Panc1 (cell line): Measurements from ENCODE around the gene CDYL2. TPM values are rescaled to one million over a fixed set of nuclear protein-coding genes. Genes with fewer than 3 reads are reported as not detected.

Source experiments
- ATAC-seq: fragments of 200-7000 bp; cut with Tn5 transposase; 2 replicates; pipeline ENCODE4 v1.9.1; 2020; ENCODE audit warnings: mild to moderate bottlenecking, moderate library complexity
- BruUV-seq: library from RNA; stranded (reverse); fragments of 400-500 nt; replicated peaks from 2 replicates; lab custom pipeline; 2021; lab: Mats Ljungman, UMichigan
- CTCF ChIA-PET: fragments of 300-600 bp; sonication (Branson Sonifier 250); formaldehyde crosslinking; loops from one replicate; lab custom pipeline; 2022; ENCODE audit warnings: antibody characterized with exemption; lab: Charles Lee
- POLR2A ChIA-PET: fragments of 300-600 bp; sonication (Branson Sonifier 250); formaldehyde crosslinking; loops from one replicate; lab custom pipeline; 2022; ENCODE audit warnings: antibody characterized with exemption; lab: Charles Lee
- DNase-seq: peaks from one replicate; pipeline ENCODE4 v3.0.0-alpha.2; 2010; ENCODE audit warnings: low read depth, low spot score
- H3K27ac ChIP-seq: 2 replicates; pipeline ENCODE4 v1.5.1; 2011; ENCODE audit warnings: mild to moderate bottlenecking, low read length, inconsistent platforms
- H3K27me3 ChIP-seq: fragments of 200-500 bp; sonication (Bioruptor generic); 2 replicates; pipeline ENCODE4 v1.6.0; 2014; ENCODE audit warnings: low read length, inconsistent platforms; ENCODE audit not compliant: control insufficient read depth, insufficient read depth
- H3K36me3 ChIP-seq: fragments of 200-500 bp; sonication (Bioruptor generic); 2 replicates; pipeline ENCODE4 v1.5.1; 2014; ENCODE audit warnings: inconsistent platforms, mild to moderate bottlenecking, low read length, moderate library complexity; ENCODE audit not compliant: control insufficient read depth, insufficient read depth
- H3K4me1 ChIP-seq: 2 replicates; pipeline ENCODE4 v1.5.1; 2011; ENCODE audit warnings: inconsistent platforms, mild to moderate bottlenecking, low read length, moderate library complexity; ENCODE audit not compliant: control insufficient read depth, insufficient read depth
- H3K4me3 ChIP-seq, 2 experiments: 2 replicates each; pipeline ENCODE4 v1.5.1; 2011 to 2012; ENCODE audit warnings: low read depth in 2 of 2, low read length in 2 of 2, mild to moderate bottlenecking in 2 of 2, inconsistent platforms in 1 of 2, moderate library complexity in 1 of 2
- H3K9me3 ChIP-seq: fragments of 200-500 bp; sonication (Bioruptor generic); 2 replicates; pipeline ENCODE4 v1.5.1; 2014; ENCODE audit warnings: low read depth, mild to moderate bottlenecking, inconsistent platforms, low read length, moderate library complexity; ENCODE audit not compliant: control insufficient read depth, insufficient read depth
- CTCF ChIP-seq: fragments of 450-650 bp; IDR thresholded peaks from 2 replicates; pipeline ENCODE4 v1.5.1; 2017; ENCODE audit warnings: mild to moderate bottlenecking
- POLR2AphosphoS5 ChIP-seq: IDR thresholded peaks from 2 replicates; pipeline ENCODE4 v1.6.1; 2012; ENCODE audit warnings: mild to moderate bottlenecking, low read depth, low read length, moderate library complexity
- REST ChIP-seq, 2 experiments: IDR thresholded peaks; 2 replicates each; pipeline ENCODE4 v1.6.1; 2011 to 2012; ENCODE audit warnings: low read depth in 2 of 2, control low read depth in 1 of 2, low read length in 1 of 2, mild to moderate bottlenecking in 1 of 2, moderate library complexity in 1 of 2; ENCODE audit not compliant: insufficient read depth in 1 of 2
- SIN3A ChIP-seq: IDR thresholded peaks from 2 replicates; pipeline ENCODE4 v1.6.1; 2012; ENCODE audit warnings: low read depth, mild to moderate bottlenecking, low read length, moderate library complexity, borderline replicate concordance; ENCODE audit not compliant: insufficient read depth
- TCF7L2 ChIP-seq: IDR thresholded peaks from 2 replicates; pipeline ENCODE4 v1.6.1; 2011; ENCODE audit warnings: mild to moderate bottlenecking, low read depth, low read length, inconsistent platforms
- in situ Hi-C: cut with HindIII; loops from 2 replicates; pipeline ENCODE4 v1.10.0; 2016; ENCODE audit warnings: low sequenced_read_pairs, low pct_unique_long_range_greater_than_20kb
- intact Hi-C: fragments of 100-400 bp; cut with micrococcal nuclease; formaldehyde crosslinking; loops from one replicate; pipeline ENCODE4 v1.10.0; 2022; ENCODE audit not compliant: unreplicated experiment
- total RNA-seq: library from RNA; stranded (reverse); gene quantifications from one replicate; pipeline ENCODE4 v1.2.1, GENCODE V29; 2021; ENCODE audit not compliant: unreplicated experiment

Gene CDYL2
- total RNA-seq, 1 experiment from 2014 or later = 6.1 TPM

GRCh38 chr16:80743772-80744171 is 60.6 kb downstream of the CDYL2 start:
- H3K4me1 ChIP-seq = no peaks in the 10 kb centered on the region
- H3K27me3 ChIP-seq = no peaks in the 10 kb centered on the region
- no peak overlapping the region for H3K4me3 ChIP-seq
- ATAC-seq = no peak
- no peaks in the 10 kb centered on the region; the same call in 1 of the 2 replicates for H3K9me3 ChIP-seq
- POLR2A ChIA-PET = no interaction called here
- no peak overlapping the region for H3K27ac ChIP-seq
- CTCF ChIA-PET = no interaction called here
- TF ChIP-seq CTCF (no peak), POLR2AphosphoS5 (no peak), SIN3A (no peak)
- no peak for DNase-seq
- intact Hi-C loops = no loop called here
- BruUV-seq = no TSS peak
- H3K36me3 ChIP-seq = no peaks in the 10 kb centered on the region
- in situ Hi-C loops = no loop called here

- H3K9me3 ChIP-seq = no peaks in the 10 kb centered on the region; the same call in 1 of the 2 replicates
- no peaks in the 10 kb centered on the region for H3K4me1 ChIP-seq
- TF ChIP-seq POLR2AphosphoS5 = no peak
- no peak for TF ChIP-seq SIN3A
- no peak for TF ChIP-seq TCF7L2
- TF ChIP-seq CTCF = no peak
- no peak for TF ChIP-seq REST (IDR thresholded peaks at IDR 0.05; ENCODE audit: insufficient read depth in 1 of 2, low read depth in 2 of 2, low read length in 1 of 2)
- in situ Hi-C loops = no loop called here
- intact Hi-C loops = no loop called here
- no TSS peak for BruUV-seq
- no peak overlapping the region for H3K27ac ChIP-seq
- no peaks in the 10 kb centered on the region for H3K27me3 ChIP-seq
- ATAC-seq = no peak
- H3K4me3 ChIP-seq = no peak overlapping the region
- no peaks in the 10 kb centered on the region for H3K36me3 ChIP-seq
- ChIA-PET POLR2A (no interaction called here), CTCF (no interaction called here)
- DNase-seq = no peak
These were observed 61.1 kb downstream of the CDYL2 start for GRCh38 chr16:80743273-80743672.

- BruUV-seq = no TSS peak
- in situ Hi-C loops (no loop called here), intact Hi-C loops (no loop called here)
- Histone ChIP-seq H3K4me3 (no peak overlapping the region), H3K27ac (no peak overlapping the region), H3K4me1 (no peaks in the 10 kb centered on the region), H3K36me3 (no peaks in the 10 kb centered on the region), H3K27me3 (no peaks in the 10 kb centered on the region), H3K9me3 (no peaks in the 10 kb centered on the region; the same call in 1 of the 2 replicates)
- ChIA-PET POLR2A (no interaction called here), CTCF (no interaction called here)
- ATAC-seq (no peak), DNase-seq (no peak)
- no peak for TF ChIP-seq CTCF
- TF ChIP-seq POLR2AphosphoS5 = no peak
- no peak for TF ChIP-seq SIN3A
- TF ChIP-seq REST (IDR thresholded peaks at IDR 0.05; ENCODE audit: insufficient read depth in 1 of 2, low read depth in 2 of 2, low read length in 1 of 2) = no peak
- TF ChIP-seq TCF7L2 = no peak
These were observed 62.1 kb downstream of the CDYL2 start for GRCh38 chr16:80742331-80742730.
